Vagina (tissue), 2 donors: ENCODE results near the gene RBM20.

Experiments
- POLR2A ChIP-seq, 2 donors: fragments of 450-650 bp; IDR thresholded peaks; one replicate each; pipeline ENCODE4 v1.6.1; 2017; ENCODE audit warnings: antibody characterized with exemption in 2 of 2, mild to moderate bottlenecking in 2 of 2, moderate library complexity in 2 of 2
- POLR2AphosphoS5 ChIP-seq, 2 donors: sonication (generic); formaldehyde crosslinking; IDR thresholded peaks; one replicate each; pipeline ENCODE4 v1.9.0; 2017; ENCODE audit warnings: antibody characterized with exemption in 2 of 2, mild to moderate bottlenecking in 2 of 2, low read depth in 1 of 2; ENCODE audit not compliant: insufficient read depth in 1 of 2
- TF ChIP-seq, protein P1 (sequence below), 3 experiments: fragments of 450-650 bp in 2 of 3; fragments of 200-600 bp in 1 of 3; sonication (generic) in 1 of 3; IDR thresholded peaks; one replicate each; pipeline ENCODE4 v1.5.1; 2017 to 2019; ENCODE audit warnings: antibody characterized with exemption in 3 of 3, mild to moderate bottlenecking in 2 of 3, moderate library complexity in 2 of 3

DNA sequence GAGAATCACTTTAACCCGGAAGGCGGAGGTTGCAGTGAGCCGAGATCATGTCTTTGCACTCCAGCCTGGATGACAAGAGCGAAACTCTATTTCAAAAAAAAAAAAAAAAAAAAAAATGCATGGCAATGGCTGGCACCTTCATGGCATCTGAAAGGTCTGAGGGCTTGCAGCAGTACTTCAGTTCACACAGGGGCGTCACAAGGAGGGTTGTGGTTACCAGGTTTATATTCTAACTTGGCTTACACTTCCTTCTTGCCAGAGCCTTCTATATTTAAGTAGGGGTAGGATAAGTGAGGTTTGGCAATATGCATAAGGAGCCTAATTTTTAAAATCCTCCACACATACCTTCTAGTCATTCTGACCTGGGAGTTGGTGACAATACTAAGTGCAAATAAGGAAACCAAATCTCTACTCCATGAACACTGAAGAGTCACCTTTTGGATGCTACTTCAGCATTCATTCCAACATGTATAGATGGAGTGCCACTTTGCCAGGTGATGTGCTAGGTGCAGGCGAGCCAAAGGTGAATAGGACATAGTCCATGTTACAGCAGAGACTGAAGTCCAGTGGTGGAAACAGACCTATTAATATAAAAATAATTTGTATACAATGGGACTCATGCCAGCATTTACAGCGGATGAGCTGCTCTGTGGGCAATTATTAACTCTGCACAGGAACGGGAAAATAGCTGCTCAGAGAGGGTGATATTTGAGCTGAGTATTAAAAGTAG, 169.8 kb downstream of the RBM20 start:
- TF ChIP-seq POLR2AphosphoS5 (IDR thresholded peaks at IDR 0.05; ENCODE audit: insufficient read depth in 1 of 2, low read depth in 1 of 2) (no peak), POLR2A (IDR thresholded peaks at IDR 0.05) (no peak)
- TF ChIP-seq, protein P1, sequence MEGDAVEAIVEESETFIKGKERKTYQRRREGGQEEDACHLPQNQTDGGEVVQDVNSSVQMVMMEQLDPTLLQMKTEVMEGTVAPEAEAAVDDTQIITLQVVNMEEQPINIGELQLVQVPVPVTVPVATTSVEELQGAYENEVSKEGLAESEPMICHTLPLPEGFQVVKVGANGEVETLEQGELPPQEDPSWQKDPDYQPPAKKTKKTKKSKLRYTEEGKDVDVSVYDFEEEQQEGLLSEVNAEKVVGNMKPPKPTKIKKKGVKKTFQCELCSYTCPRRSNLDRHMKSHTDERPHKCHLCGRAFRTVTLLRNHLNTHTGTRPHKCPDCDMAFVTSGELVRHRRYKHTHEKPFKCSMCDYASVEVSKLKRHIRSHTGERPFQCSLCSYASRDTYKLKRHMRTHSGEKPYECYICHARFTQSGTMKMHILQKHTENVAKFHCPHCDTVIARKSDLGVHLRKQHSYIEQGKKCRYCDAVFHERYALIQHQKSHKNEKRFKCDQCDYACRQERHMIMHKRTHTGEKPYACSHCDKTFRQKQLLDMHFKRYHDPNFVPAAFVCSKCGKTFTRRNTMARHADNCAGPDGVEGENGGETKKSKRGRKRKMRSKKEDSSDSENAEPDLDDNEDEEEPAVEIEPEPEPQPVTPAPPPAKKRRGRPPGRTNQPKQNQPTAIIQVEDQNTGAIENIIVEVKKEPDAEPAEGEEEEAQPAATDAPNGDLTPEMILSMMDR (IDR thresholded peaks at IDR 0.05) = no peak
